Pancreas (tissue), 10 donors: Measurements from ENCODE around the gene IL1RAPL2. TPM values are rescaled to one million over a fixed set of nuclear protein-coding genes. Genes with fewer than 3 reads are reported as not detected.

Experiments
- ATAC-seq, 4 donors: fragments of 200-7000 bp; cut with Tn5 transposase; one replicate each; pipeline versions ENCODE4 v1.8.0 to v1.9.1; 2020; ENCODE audit warnings: mild to moderate bottlenecking in 4 of 4, moderate library complexity in 4 of 4
- DNase-seq, 6 donors: peaks; one replicate each; pipeline ENCODE4 v3.0.0-alpha.2; 2020
- FAIRE-seq: peaks from 2 replicates; lab custom pipeline; 2012; peaks lifted over from hg19 to GRCh38; lab: Jason Lieb, UNC
- H3K27ac ChIP-seq, 4 donors: fragments of 200-600 bp; sonication (generic); 1 replicate in 3 of 4; 2 replicates in 1 of 4; pipeline versions ENCODE4 v1.5.0 to v1.8.0; 2020
- H3K27me3 ChIP-seq, 4 donors: fragments of 200-600 bp; one replicate each; pipeline ENCODE4 v1.8.0; 2021
- H3K36me3 ChIP-seq, 3 donors: fragments of 200-600 bp; sonication (generic) in 1 of 3; one replicate each; pipeline versions ENCODE4 v1.5.0 to v1.8.0; 2020 to 2021
- H3K4me1 ChIP-seq, 3 donors: fragments of 200-600 bp; one replicate each; pipeline ENCODE4 v1.8.0; 2021
- H3K4me3 ChIP-seq, 4 donors: fragments of 200-600 bp; sonication (generic) in 2 of 4; one replicate each; pipeline versions ENCODE4 v1.5.0 to v1.8.0; 2020 to 2021
- H3K9me3 ChIP-seq, 4 donors: fragments of 200-600 bp; one replicate each; pipeline ENCODE4 v1.8.0; 2021
- CTCF ChIP-seq, 4 donors: fragments of 200-600 bp; sonication (generic) in 3 of 4; IDR thresholded peaks; one replicate each; pipeline versions ENCODE4 v1.5.0 to v1.8.0; 2021; ENCODE audit warnings: antibody characterized with exemption in 4 of 4
- WGBS, 2 donors: extraction: QIAGEN DNeasy Blood & Tissue Kit; methylation state at CpG; one replicate each; pipeline ENCODE4 v1.1.7; 2013; 5-methylcytosine and 5-hydroxymethylcytosine counted together
- intact Hi-C, 3 donors: fragments of 100-400 bp; cut with DNase I; formaldehyde crosslinking; loops; one replicate each; pipeline versions ENCODE4 v1.11.1 to v1.14.2; 2022
- polyA plus RNA-seq, 2 donors: library from polyadenylated mRNA; stranded (reverse); fragments of 200-250 nt; gene quantifications; one replicate each; pipeline ENCODE4 v1.2.3, GENCODE V29; 2013
- total RNA-seq, 6 donors: library from RNA; stranded (reverse); fragmentation: NEBNext Ultra II Directional in 4 of 6; extraction: Animal tissue kit (Norgen Biotek cat#: 25700) in 4 of 6; gene quantifications; one replicate each; pipeline versions ENCODE4 v1.2.1 to v1.2.4, GENCODE V29; 2021 to 2023
- donor health status: healthy with polysubstance abuse.
- donor health status: DM: no; HTN: no; CAD: no; lungs with moderate emphysema.
- donor health status: DM: no; HTN: no; CAD: no.
- donor health status: control.
- donor health status: control.
- donor health status: Bipolar disorder and iron deficiency.
- donor health status: DM: yes; HTN: yes; CAD: no.
- donor health status: DM: no; HTN: no; CAD: no.
- donor health status: DM: no; HTN: no; CAD: no.
- donor health status: DM: yes; HTN: yes; CAD: no.

IL1RAPL2 gene
- total and polyA plus RNA-seq, 8 donors = 0.09 TPM; not detected in 7

GRCh38 chrX:105609530-105609929, 1043.5 kb downstream of the IL1RAPL2 start:
- no peak for ATAC-seq
- H3K4me1 ChIP-seq = no peaks in the 10 kb centered on the region
- H3K27me3 ChIP-seq = no peaks in the 10 kb centered on the region
- H3K36me3 ChIP-seq = no peaks in the 10 kb centered on the region
- H3K9me3 ChIP-seq = no peaks in the 10 kb centered on the region
- 61 to 65% methylated on average over 3 of the region's 3 CpGs for WGBS, 2 donors
- no peak for DNase-seq
- FAIRE-seq = no peak
- no peak for TF ChIP-seq CTCF (IDR thresholded peaks at IDR 0.05)
- no peak overlapping the region for H3K27ac ChIP-seq
- intact Hi-C loops = no loop called here
- H3K4me3 ChIP-seq = no peak overlapping the region

GRCh38 chrX:105610411-105610810, 1044.4 kb downstream of the IL1RAPL2 start:
- Histone ChIP-seq H3K27ac (no peak overlapping the region), H3K4me3 (no peak overlapping the region), H3K36me3 (no peaks in the 10 kb centered on the region), H3K9me3 (no peaks in the 10 kb centered on the region), H3K27me3 (no peaks in the 10 kb centered on the region), H3K4me1 (no peaks in the 10 kb centered on the region)
- ATAC-seq = no peak
- TF ChIP-seq CTCF (IDR thresholded peaks at IDR 0.05) = no peak
- DNase-seq = no peak
- WGBS, 2 donors = 55 to 60% methylated on average over 2 of the region's 2 CpGs
- intact Hi-C loops = no loop called here
- FAIRE-seq = no peak

- Histone ChIP-seq H3K27ac (no peak overlapping the region), H3K27me3 (no peaks in the 10 kb centered on the region), H3K36me3 (no peaks in the 10 kb centered on the region), H3K4me1 (no peaks in the 10 kb centered on the region), H3K9me3 (no peaks in the 10 kb centered on the region), H3K4me3 (no peak overlapping the region)
- no peak for FAIRE-seq
- TF ChIP-seq CTCF (IDR thresholded peaks at IDR 0.05) = no peak
- intact Hi-C loops = no loop called here
- peak in 1 of 4 donors; percentile 57 for ATAC-seq
- no peak for DNase-seq
- 35 to 54% methylated on average over 3 of the region's 3 CpGs for WGBS, 2 donors
These were observed 1052.5 kb downstream of the IL1RAPL2 start for GRCh38 chrX:105618393-105619101.

- no peak for ATAC-seq
- no peaks in the 10 kb centered on the region for H3K9me3 ChIP-seq
- no peak for FAIRE-seq
- intact Hi-C loops = no loop called here
- no peaks in the 10 kb centered on the region for H3K36me3 ChIP-seq
- H3K27ac ChIP-seq = no peak overlapping the region
- H3K4me3 ChIP-seq = no peak overlapping the region
- no peak for TF ChIP-seq CTCF (IDR thresholded peaks at IDR 0.05)
- no peaks in the 10 kb centered on the region for H3K4me1 ChIP-seq
- no peaks in the 10 kb centered on the region for H3K27me3 ChIP-seq
- no peak for DNase-seq
These were observed 1068.2 kb downstream of the IL1RAPL2 start for GRCh38 chrX:105634180-105634579.

GRCh38 chrX:105635794-105636193, 1069.8 kb downstream of the IL1RAPL2 start:
- TF ChIP-seq CTCF (IDR thresholded peaks at IDR 0.05) = no peak
- FAIRE-seq = no peak
- ATAC-seq = no peak

More at GRCh38 chrX:105635794-105636193, 1069.8 kb downstream of the IL1RAPL2 start:
- Histone ChIP-seq H3K27me3 (no peaks in the 10 kb centered on the region), H3K9me3 (no peaks in the 10 kb centered on the region), H3K36me3 (no peaks in the 10 kb centered on the region), H3K4me3 (no peak overlapping the region), H3K4me1 (no peaks in the 10 kb centered on the region), H3K27ac (no peak overlapping the region)
- no peak for DNase-seq
- intact Hi-C loops = no loop called here
